NCI-H2196 (cell line): ENCODE data around the gene SELENOS.

Experiments
- DNase-seq: peaks from one replicate; lab custom pipeline; 2025; ENCODE audit not compliant: unreplicated experiment; lab: John Stamatoyannopoulos, UW

The SELENOS gene, protein sequence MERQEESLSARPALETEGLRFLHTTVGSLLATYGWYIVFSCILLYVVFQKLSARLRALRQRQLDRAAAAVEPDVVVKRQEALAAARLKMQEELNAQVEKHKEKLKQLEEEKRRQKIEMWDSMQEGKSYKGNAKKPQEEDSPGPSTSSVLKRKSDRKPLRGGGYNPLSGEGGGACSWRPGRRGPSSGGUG

DNA sequence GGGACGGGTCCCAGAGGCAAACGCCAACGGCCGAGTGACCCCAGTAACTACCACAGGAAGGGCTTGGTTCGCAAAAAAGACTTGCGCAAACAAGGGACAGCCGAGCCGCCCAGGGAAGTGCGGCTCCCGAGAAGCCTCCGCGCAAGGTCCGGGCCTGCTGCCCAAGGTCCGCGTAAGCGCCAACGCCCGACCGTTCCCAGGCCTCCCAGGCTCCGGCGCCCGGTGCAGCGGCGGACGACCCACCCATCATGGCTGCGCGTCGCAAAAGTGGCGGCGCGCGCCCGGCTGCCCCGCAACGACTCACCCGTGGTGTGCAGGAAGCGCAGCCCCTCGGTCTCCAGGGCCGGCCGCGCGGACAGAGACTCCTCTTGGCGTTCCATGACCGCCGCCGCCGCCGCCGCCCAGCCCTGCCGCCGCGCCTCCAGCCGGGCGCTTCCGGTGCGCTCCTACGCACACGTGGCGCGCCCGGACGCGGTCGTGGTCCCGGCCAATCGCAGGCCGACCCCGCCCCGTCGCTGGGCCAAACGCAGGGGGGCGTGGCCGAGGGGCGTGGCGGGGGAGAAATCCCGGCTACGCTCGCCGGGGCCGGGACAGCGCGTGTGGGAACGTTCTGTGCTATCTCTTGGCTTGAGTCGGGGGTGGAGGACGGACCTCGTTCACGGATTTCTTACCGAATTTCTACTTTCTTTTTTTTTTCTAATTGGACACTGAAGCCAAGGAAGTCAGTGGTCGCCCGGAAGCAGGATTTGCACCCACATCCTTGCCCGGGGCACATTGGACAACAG, at the start of gene SELENOS:
Gene SELENOS (minus strand): TSS at position 448 of the 785 bp plus-strand sequence. CDS start 68 bp downstream, at position 380.
- DNase-seq: peak; percentile 80

DNA sequence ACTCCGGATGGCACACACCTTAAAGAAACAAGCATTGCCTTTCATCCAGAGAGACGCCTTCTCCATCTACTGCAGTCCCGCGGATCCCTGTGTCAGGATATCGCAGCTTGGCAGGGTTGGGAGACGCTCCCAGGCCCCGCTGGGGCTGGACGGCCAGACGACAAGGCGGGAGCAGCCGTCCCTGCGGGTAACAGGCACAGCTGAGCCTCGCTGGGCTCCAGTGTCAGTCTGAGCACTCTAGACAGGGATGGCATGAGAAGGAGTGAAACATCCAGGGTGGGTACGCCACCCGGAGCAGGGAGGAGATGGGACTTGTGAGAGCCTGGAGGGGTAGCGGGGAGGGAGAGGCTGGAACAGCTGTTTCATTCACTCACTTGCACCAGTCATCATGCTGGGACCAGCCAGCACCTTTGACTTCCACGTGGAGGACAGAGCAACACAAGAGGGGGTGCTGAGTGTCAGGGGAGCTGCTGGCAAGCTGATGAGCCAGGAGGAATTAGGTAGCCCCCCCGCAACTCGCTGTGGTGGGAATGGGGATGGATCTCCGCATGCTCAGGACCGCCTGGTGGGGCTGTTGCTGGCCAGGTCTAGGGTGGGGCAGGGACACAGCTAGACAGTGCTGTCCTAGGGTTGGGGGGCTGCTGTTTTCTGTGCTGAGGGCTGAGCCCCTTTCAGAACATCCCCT, 49.3 kb upstream of the SELENOS start:
- DNase-seq: no peak

DNA sequence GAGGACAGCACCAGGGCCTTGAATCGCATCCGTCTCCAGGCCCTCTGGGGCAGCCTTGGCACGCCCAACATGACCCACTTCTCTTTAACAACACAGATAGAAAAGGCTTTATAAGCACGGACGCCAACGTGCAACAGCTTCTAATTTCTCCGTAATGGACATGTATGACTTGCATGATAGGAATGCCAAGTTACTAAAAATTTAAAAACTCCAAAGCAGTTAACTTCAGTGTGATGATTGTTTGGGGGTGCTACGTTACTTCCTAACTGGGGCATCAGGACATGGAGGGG, 48.7 kb upstream of the SELENOS start:
- DNase-seq: no peak

DNA sequence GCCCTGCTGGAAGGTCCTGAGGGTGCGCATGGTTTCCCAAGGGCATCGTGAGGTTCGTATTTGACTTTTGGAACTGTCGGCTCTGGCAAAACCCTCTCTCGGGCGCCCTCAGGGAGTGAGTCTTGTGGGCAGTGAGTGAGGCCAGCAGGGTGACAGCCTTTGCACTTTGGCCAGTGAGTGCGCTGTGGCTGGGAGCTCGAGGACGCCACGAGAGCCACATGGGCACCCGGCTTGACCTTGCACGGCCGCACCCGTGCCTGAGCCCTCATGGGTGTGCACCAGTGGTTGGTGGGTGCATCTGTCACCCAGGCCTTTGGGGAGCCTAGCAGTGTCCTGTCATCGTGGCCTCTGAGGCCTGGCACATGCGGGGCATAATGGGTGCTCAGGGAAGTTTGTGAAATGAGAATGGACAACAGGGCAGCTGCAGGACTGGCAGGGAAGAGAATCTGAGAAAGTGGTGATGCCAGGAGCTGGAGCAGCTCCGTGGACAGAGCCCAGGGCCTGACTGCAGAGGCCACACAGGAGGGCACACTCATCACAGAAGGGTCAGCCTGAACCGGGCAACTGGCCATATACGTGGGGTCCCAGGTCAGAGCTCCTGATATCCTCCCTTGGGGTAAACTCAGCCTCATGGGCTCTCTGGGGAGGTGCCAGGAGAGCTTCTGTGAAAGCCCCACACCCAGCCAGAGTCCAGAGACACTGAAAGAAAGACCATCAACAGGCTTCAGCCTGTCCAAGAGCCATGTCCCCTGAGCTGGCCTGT, 48.2 kb upstream of the SELENOS start:
- no peak for DNase-seq

DNA sequence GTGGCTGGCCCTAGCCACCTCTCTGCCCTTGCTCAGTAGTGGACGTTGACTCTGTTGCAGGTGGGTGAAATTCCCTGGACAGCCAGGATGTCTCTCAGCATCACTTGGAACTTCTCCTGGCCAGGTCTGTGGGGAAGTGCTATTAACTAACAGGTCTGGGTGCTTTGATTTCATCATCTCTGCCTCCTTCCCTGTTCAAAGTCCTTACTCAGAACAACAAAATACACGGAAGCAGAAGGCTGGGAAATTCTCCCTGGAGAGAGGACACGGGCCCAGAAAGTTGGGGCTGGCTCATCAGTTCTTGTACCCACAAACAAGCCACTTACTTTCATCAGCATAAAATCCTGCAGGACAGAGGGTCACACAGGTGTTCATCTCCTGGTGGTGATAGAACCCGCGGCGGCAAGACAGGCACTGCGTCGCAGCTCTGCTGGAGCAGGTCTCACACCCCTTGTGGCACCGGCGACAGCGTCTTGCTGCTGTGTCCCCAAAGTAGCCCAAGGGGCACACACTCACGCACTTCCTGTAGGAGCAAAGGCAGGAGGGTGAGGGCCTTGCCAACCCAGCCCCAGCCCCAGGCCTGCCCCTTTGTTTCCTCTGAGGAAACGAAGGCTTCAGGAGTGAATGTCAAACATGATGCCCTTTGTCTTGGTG, 47.4 kb upstream of the SELENOS start:
- no peak for DNase-seq

DNA sequence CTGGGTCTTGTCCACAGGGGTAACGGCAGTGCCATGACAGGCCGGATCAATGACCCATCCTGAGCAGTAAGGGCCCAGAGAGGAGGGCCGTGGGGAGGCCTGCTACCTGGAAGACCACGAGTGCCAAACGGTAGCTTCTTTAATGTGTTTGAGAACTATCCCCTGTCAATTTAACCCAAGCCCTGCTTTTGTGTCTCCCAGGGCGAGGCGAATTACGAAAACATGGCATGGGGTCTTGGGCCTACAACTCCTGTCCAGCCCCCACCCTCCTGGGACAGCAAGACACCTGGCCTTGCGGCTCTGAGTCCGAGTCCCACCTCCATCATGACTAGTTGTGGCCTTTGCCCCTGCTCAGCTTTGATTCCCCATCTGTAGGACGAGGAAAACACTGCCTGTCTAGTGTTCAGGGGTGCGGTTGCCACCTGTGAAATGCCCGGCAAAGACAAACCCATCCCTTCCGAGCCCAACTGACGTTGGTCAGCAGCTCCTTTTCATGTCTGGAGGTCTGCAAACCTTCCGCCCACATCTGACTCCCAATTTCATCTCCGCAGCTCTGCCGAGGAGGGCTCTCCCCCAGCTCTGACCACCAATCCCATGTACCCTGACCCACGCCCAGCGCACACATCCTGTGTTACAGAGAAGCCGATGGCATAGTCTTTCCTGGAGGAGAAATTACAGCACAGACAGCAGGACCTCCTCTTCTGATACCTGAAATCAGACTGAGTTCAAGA, 46.7 kb upstream of the SELENOS start:
- no peak for DNase-seq

DNA sequence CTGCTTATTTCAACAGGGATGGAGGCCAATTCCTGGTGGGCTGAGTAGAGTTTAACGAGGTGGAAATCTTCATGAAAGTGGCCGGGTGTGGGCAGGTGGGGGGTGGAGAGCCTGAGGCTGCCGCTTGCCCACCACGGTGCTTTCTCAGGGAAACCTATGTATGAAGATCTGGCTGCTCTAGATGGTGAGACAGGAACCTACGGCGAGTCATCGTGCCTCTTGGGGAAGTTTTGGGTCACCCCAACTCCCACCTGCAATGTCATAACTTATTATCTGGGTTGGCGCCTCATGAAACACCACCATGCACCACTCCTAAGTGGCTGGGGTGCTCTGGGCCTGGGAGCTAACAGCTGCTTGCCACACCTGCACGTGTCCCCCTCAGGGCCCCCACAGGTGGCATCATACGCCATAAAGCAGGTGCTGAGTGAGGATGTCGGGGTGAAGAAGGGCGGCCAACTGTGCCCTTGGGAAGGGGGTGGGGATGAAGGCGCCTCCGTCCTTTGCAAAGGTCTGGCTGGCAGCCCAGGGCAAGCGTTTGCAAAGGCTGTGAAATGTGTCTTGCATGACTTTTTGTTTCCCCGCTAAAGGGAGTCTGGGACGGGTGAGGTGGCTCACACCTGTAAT, 45.7 kb upstream of the SELENOS start:
- no peak for DNase-seq

DNA sequence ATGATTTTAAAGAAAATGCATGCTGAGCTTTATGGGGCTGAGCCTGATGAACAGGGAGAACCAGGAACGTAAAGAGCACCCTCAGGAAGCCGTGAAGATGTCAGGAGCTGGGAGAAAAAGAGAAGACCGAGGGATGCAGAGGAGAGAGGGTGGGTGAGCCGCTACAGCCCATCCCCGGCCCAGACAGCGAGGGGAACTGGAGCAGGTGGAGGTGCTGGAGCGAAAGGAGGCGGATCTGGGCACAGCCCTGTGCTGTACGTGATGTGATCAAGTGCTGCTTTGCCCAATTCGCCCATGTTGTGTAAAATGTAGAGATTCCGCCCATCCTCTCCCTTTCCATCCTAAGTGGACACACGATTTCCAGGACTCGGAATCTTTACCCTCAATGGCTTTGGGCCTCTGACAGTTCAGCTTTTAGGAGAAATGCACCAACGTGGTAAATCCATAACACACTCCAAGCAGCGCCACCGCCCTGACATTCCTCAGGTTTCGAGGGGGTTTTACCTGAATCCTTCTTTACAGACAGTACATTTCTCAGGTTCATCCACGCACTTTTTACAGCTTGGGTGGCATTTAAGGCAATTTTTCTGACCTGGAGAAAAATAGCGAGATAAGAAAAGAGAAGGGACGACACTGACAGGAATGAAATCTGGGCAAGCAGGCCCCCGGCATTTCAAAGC, 44.9 kb upstream of the SELENOS start:
- no peak for DNase-seq

DNA sequence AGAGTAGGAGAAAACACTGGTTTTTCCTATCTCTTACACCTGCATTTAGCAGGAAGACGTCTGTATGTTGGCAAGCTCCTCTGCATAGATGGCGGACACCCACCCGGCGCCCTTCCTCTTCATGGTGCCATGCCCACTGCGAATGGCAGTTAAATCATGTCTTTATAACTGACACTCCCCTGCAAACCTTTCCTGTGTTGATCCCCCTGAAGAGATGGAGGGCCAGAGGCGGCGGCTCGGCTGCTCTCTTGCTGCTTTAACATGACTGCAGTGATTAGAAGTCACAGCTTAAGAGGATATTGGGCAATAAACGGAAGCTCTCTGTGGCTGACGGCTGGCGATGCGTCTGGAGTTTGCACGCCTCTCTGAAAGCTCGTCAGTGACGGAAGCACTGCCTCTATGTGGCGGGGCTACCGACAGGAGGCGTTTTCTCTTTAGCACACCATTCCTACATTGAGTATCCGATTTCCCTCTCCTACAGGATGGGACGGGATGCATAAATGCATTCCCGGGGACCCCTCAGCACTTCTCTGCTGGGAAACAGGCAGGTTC, 43.3 kb upstream of the SELENOS start:
- DNase-seq: no peak

DNA sequence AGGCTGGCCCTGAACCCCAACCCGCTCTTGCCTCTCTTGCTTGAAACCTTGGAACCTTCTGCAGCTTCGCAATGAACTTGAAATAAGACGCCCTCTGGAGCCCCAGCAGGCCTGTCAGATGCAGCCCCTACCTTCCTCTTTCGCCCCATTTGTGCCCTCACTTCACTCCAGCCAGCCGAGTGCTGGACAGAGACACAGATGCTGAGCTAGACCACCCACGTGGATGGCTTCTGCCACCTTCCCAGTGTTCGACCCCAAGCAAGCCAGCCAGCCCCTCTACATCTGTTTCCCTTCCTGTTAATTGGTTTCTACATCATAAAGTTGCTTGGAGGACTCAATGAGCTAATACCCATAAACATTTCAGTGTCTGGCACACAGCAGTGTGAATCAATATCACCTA, 41.6 kb upstream of the SELENOS start:
- DNase-seq: no peak

DNA sequence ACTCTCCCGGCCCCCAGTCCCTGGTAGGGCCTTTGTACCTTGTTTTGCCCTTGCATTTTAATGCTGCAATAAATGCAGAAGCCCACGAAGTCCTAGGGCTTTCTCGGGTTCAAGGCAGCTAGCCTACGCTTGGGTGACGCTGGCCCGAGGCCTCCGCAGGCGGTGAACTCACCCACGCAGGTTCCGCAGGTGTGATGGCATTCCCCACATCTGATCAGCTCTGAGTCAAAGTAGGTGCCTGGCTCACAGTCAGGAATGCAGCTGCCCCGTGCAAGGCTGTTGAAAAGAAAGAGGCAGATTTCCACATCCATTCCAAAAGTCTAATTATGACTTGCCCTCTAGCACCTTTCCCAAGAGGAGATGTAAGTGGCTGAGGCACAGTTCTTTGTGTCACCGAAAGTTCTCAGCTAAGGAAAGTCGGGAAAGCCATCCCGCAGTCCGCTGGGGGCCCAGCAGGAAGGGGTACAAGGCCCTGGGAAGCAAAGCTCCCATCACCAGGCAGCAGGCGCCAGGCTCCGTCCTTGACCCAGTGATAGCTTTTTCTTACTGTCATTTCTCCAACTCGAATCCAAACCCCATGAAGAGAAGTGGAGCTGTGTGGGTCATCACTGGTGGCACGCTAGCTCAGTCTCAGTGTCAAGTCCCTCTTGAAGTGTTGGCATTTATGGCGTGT, 41.0 kb upstream of the SELENOS start:
- no peak for DNase-seq

DNA sequence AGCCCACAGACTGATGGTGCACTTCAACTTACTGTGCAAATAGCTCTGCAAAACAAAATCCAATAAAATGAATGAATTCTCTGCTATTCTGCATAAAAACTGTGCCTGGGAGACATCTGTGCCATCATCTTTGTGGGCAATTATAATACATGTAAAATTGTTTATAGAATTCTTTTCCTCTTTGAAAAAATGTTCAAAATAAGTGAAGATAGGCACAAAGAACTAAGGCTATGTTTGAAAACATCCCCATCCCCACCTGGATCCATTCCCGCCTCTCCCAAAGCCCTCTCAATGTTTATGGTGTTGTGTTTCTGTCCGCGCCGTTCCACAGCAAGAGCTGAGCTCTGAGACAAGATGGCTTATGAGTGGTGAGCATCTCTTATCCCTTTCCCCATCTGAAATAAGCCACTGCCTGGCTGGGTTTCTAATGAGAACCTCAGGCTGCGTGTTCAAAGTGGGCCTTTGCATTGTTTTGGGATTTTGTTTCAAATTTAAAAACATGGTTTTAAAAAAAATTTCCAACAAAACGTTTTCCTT, 40.1 kb upstream of the SELENOS start:
- no peak for DNase-seq

DNA sequence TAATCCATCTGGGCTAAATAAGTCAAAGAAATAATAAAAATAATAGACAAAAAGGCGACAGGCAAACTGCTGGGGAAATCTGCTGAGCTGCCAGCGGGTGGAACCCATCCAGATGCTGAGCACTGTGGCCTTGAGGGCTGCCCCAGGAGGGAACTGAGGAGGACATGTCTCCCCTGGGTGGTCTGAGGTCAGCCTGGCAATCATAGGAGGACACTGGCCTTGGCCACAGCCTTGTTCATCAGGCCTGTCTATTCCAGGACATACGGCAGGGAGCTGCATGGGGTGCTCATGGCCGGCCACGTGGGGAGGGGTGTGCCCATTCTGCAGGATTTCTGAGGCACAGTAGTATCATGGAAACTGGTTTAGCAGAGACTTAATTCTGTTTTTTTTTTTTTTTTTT, 39.2 kb upstream of the SELENOS start:
- DNase-seq: no peak

DNA sequence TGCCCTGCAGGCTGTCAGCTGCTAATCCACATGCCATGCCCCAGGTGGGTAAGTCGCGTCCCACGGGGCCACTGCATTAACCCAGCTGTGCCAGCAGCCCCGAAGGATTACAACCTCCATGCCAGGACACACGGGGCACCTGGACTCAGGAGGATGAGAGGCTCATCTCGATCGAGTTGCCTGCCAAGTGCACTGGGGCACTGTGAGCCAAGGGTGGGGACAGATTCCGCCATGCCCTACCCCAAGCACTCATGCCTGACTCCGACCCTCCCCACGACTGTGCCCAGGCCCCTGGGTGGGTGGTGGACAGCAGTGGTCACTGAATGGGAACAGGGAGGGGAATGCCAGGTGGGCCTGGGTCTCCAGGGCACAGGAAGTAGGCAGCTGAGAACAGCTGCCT, 38.5 kb upstream of the SELENOS start:
- DNase-seq: no peak

DNA sequence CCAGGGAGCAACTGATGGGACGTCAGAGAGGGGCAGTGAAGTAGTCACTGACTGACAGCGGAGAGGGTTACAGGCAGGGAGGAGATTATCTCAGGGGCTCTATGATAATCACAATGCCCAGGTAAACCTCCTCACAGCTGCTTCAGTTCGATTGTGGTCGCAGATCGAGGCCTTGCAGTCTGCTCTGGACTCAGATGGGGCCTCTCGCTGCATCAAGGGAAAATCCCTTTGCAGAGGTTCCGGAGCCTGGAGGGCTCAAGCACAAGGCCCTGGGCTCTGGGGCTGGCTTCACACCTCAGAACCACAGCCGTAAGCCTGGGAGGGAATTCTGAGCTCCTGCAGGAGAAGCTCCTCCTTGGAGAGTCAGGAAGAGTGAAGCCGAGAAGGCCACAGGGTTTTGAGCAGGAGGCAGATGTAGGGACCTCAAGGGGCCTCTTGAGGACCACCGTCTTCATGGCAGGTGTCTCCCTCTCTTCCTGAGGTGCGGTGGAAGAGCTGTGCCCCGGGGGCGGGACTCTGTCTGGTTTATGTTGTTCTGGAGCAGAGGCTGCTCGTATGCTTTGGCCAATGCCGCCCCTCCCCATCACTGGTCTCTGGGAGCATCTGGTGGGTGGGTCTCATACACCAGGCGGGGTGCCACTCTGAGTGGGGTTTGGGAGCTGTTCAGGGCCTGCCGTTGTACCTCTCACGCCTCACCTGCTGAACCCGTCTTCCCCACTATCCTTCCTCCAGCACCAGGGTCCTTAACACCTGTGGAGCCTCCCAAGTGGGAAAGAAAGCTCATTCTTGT, 37.2 kb upstream of the SELENOS start:
- no peak for DNase-seq

DNA sequence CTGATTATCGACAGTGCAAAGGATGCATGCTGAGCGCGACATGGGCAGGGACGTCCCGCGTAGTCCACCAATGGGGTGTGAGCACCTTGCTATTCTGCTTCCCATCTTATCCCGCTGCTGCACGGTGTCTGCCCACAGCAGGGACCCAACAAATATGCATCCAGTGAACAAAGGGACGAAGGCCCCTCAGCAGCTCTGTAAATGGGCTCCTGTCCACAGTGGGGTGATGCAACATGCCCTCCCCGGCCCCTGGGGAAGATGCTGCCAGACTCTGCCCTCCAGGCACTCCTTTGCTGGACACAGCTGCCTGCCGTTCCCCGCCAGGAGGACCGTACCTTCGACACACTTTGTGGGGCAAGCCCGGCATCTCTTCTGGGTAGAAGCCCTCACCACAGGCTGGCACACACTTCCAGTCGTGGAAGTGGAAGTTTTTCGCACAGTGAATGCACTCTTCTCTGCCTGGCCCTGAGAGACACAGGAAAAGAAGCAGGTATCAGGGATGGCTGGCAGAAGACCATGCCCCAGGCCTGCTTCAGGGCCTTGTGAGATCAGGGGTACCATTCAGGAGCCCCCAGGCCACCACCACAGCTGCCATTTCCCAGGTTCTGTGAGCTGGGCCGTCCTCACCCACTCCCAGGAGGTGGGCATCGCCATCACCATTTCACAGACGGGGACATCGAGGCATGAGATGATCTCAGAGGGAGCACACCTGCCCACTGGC, 35.9 kb upstream of the SELENOS start:
- no peak for DNase-seq

DNA sequence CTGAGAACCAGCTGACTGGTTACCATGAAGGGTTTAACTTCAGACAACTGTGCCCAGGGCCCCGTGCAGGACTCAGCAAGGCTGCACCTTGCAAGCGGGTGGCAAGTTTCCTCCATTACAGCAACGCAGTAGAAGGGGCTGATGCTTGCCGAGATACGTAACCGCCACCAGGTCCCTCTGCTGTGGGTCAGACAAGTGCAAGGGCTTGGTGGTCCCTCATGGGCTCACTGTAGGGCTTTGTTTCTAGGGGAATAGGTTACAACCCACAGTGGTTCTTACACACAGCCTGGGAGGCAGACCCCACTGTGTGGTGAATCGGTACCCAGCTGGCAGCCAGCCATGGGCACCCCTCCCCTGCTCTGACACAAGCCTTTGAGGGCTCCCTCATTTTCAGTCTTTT, 33.2 kb upstream of the SELENOS start:
- DNase-seq: no peak
